Keratinocyte (primary cell): ENCODE results near the gene TMBIM1.

Source experiments
- EZH2 ChIP-seq: IDR thresholded peaks from one replicate; pipeline ENCODE4 v1.6.1; 2012; ENCODE audit warnings: inconsistent platforms, mild to moderate bottlenecking, low read length, moderate library complexity
- TF ChIP-seq, protein P1 (sequence below), 3 experiments: IDR thresholded peaks in 1 of 3; conservative IDR thresholded peaks in 1 of 3; optimal IDR thresholded peaks in 1 of 3; 2 replicates in 2 of 3; 3 replicates in 1 of 3; pipeline versions ENCODE3 to v1.5.1; 2011; ENCODE audit warnings: low read length in 3 of 3, mild to moderate bottlenecking in 3 of 3, moderate library complexity in 2 of 3, control low read depth in 1 of 3, inconsistent platforms in 1 of 3; ENCODE audit not compliant: insufficient read depth in 2 of 3; ENCODE audit errors: extremely low read depth in 1 of 3

DNA sequence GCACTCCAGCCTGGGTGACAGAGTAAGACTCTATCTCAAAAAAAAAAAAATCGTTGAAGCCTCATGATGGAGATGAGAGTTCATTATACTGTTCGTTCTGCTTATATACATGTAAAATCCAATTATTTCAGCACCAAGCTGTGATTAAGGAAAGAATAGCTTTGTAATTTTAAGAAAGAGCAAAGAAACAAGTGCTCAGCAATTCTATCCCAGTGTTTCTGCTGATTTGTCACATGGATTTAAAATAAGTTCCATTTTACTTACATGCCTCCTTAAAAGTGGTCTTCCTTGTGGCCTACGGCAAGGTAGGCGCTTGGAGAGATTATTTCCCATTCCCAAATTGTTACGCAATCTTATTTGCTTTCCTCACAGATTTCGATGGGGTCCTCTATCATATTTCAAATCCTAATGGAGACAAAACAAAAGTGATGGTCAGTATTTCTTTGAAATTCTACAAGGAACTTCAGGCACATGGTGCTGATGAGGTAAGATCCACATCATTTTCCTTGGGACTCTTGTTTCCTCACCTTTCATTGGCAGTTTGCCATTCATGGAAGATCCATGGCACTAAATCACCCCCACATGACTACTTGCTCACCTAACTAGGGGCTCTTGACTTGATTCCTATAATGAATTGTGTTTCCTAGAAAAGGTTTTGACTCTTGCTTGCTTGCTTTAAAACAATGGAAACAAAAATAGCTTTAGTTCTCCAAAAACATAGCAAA lies 63.8 kb downstream of the TMBIM1 start:
- TF ChIP-seq EZH2, result no peak
- TF ChIP-seq, protein P1, sequence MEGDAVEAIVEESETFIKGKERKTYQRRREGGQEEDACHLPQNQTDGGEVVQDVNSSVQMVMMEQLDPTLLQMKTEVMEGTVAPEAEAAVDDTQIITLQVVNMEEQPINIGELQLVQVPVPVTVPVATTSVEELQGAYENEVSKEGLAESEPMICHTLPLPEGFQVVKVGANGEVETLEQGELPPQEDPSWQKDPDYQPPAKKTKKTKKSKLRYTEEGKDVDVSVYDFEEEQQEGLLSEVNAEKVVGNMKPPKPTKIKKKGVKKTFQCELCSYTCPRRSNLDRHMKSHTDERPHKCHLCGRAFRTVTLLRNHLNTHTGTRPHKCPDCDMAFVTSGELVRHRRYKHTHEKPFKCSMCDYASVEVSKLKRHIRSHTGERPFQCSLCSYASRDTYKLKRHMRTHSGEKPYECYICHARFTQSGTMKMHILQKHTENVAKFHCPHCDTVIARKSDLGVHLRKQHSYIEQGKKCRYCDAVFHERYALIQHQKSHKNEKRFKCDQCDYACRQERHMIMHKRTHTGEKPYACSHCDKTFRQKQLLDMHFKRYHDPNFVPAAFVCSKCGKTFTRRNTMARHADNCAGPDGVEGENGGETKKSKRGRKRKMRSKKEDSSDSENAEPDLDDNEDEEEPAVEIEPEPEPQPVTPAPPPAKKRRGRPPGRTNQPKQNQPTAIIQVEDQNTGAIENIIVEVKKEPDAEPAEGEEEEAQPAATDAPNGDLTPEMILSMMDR (optimal IDR thresholded peaks at IDR 0.05 in 1 of 3, IDR thresholded peaks at IDR 0.05 in 1 of 3, conservative IDR thresholded peaks at IDR 0.05 in 1 of 3; ENCODE audit: extremely low read depth in 1 of 3, insufficient read depth in 2 of 3, low read length in 3 of 3), result no peak
